SU-DHL-6 (cell line): ENCODE results near the gene KPTN.

ENCODE experiments used
- H2AFZ ChIP-seq: fragments of 200-600 bp; sonication (generic); 2 replicates; pipeline ENCODE4 v1.6.1; 2014; ENCODE audit warnings: low read depth, mild to moderate bottlenecking, moderate library complexity, mixed read lengths, antibody characterized with exemption, low read length; ENCODE audit not compliant: severe bottlenecking
- H3F3A ChIP-seq: fragments of 200-600 bp; shearing (Covaris generic); 2 replicates; pipeline ENCODE4 v1.6.0; 2016; ENCODE audit warnings: antibody characterized with exemption, mild to moderate bottlenecking; ENCODE audit not compliant: insufficient read depth
- H3K27ac ChIP-seq: fragments of 200-600 bp; sonication (generic); 2 replicates; pipeline ENCODE4 v1.5.1; 2016; ENCODE audit warnings: low read depth, mild to moderate bottlenecking, low read length, moderate library complexity, mixed read lengths
- H3K27me3 ChIP-seq: fragments of 200-600 bp; sonication (generic), shearing (Covaris generic); 2 replicates; pipeline ENCODE4 v1.6.0; 2014; ENCODE audit warnings: mild to moderate bottlenecking, low read length
- H3K36me3 ChIP-seq: fragments of 200-600 bp; sonication (generic); 2 replicates; pipeline ENCODE4 v1.6.1; 2014; ENCODE audit warnings: mild to moderate bottlenecking, low read length, mixed read lengths
- H3K4me2 ChIP-seq: fragments of 300-600, 200-600 bp; shearing (Covaris generic), sonication (generic); 2 replicates; pipeline ENCODE4 v1.6.0; 2014; ENCODE audit warnings: low read length, low read depth, mild to moderate bottlenecking; ENCODE audit not compliant: poor library complexity, severe bottlenecking
- H3K4me3 ChIP-seq: fragments of 200-600 bp; sonication (generic); 2 replicates; pipeline ENCODE4 v1.5.1; 2014; ENCODE audit warnings: antibody characterized with exemption, low read length, mild to moderate bottlenecking, mixed read lengths; ENCODE audit not compliant: insufficient read depth, poor library complexity, severe bottlenecking
- H3K79me2 ChIP-seq: fragments of 200-600 bp; sonication (generic); 2 replicates; pipeline ENCODE4 v1.6.1; 2014; ENCODE audit warnings: mild to moderate bottlenecking, low read length, moderate library complexity; ENCODE audit not compliant: insufficient read depth
- H3K9ac ChIP-seq: fragments of 200-600 bp; sonication (generic); 2 replicates; pipeline ENCODE4 v1.7.0; 2014; ENCODE audit warnings: mild to moderate bottlenecking, low read length
- H3K9me2 ChIP-seq: fragments of 200-600 bp; sonication (generic); replicated peaks from 2 replicates; pipeline ENCODE4 v1.6.1; 2014; ENCODE audit warnings: low read length; ENCODE audit not compliant: insufficient read depth
- H3K9me3 ChIP-seq: fragments of 200-600 bp; sonication (generic); 2 replicates; pipeline ENCODE4 v1.6.1; 2014; ENCODE audit warnings: low read length, mixed read lengths; ENCODE audit not compliant: insufficient read depth
- H4K20me1 ChIP-seq: fragments of 200-600 bp; sonication (generic); 2 replicates; pipeline ENCODE4 v1.6.1; 2014; ENCODE audit warnings: low read depth, mild to moderate bottlenecking, antibody characterized with exemption, low read length, moderate library complexity, mixed read lengths
- EZH2phosphoT487 ChIP-seq: fragments of 200-600 bp; sonication (generic), shearing (Covaris generic); conservative IDR thresholded peaks from 2 replicates; pipeline ENCODE4 v1.6.1; 2018; ENCODE audit warnings: mild to moderate bottlenecking, antibody characterized with exemption, low read length, moderate library complexity, mixed read lengths
- TF ChIP-seq, protein P1 (sequence below): fragments of 200-600 bp; sonication (generic); IDR thresholded peaks from one replicate; pipeline ENCODE4 v1.5.1; 2017; ENCODE audit warnings: antibody characterized with exemption, mild to moderate bottlenecking, low read length, moderate library complexity; ENCODE audit not compliant: insufficient read depth, poor library complexity, severe bottlenecking

The KPTN gene

DNA sequence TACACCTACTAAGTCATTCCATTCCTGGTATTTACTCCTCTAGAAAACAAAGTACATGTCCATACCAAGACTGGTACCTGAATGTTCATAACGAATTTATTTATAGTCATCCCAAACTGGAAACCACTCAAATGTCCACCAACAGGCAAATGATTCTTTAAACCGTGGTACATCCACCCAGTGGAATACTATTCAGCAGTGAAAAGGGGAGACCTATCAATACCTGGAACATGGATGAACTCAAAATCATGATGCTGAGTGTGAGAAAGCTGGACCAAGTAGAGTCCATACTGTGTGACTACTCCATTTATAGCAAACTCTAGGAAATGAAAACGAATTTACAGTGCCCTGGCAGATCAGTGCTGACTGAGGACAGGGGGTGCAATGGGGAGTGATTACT is 42.8 kb upstream of the KPTN start:
- no peaks in the 10 kb centered on the region for H3K79me2 ChIP-seq
- TF ChIP-seq, protein P1, sequence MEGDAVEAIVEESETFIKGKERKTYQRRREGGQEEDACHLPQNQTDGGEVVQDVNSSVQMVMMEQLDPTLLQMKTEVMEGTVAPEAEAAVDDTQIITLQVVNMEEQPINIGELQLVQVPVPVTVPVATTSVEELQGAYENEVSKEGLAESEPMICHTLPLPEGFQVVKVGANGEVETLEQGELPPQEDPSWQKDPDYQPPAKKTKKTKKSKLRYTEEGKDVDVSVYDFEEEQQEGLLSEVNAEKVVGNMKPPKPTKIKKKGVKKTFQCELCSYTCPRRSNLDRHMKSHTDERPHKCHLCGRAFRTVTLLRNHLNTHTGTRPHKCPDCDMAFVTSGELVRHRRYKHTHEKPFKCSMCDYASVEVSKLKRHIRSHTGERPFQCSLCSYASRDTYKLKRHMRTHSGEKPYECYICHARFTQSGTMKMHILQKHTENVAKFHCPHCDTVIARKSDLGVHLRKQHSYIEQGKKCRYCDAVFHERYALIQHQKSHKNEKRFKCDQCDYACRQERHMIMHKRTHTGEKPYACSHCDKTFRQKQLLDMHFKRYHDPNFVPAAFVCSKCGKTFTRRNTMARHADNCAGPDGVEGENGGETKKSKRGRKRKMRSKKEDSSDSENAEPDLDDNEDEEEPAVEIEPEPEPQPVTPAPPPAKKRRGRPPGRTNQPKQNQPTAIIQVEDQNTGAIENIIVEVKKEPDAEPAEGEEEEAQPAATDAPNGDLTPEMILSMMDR = no peak
- no peak for TF ChIP-seq EZH2phosphoT487
- H3K27me3 ChIP-seq = no peaks in the 10 kb centered on the region
- no peak overlapping the region for H2AFZ ChIP-seq
- no peak overlapping the region for H3K27ac ChIP-seq
- no peak overlapping the region for H3K9ac ChIP-seq
- no peaks in the 10 kb centered on the region for H3F3A ChIP-seq
- no peaks in the 10 kb centered on the region for H4K20me1 ChIP-seq
- H3K4me3 ChIP-seq = no peak overlapping the region
- H3K36me3 ChIP-seq = no peaks in the 10 kb centered on the region
- H3K9me2 ChIP-seq = no peaks in the 10 kb centered on the region
- no peaks in the 10 kb centered on the region for H3K9me3 ChIP-seq
- H3K4me2 ChIP-seq = no peak overlapping the region

GRCh38 chr19:47523473-47523872 is 39.5 kb upstream of the KPTN start:
- H3K4me2 ChIP-seq = no peak overlapping the region

DNA sequence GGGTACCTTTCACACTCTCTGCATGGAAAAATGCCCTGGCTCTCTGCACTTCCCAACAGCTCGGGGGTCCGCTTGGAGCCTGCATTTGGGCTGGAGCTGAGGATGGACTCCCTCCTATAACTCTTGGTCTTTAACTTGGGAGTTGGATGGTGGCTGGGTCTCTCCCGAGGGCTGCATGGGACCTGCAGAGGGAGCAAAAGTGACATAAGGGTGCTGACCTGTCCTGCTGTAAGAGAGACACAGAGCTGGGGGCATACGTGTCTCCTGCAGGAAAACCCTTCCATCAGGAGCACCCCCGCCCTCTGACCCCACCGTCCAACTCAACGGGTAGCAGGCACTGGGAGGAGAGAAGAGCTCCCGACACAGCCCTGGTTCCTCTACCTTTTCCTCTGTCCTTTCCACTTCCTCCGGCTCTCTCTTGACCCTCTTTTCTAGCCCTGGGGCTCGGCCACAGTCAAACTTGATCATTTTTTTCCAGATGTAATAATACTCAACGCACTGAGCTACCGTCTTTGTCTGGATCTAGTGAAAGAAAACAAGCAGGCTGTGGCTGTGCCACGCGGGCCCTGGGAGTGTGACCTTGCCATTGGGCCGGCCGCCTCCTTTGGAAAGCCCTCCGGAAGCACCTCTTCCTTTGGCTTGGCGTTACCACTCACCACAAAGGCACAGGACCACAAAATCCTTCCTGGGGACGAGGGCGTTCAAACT is 37.6 kb upstream of the KPTN start:
- H3K4me3 ChIP-seq = no peak overlapping the region
- H3K27me3 ChIP-seq = no peaks in the 10 kb centered on the region
- no peak overlapping the region for H3K27ac ChIP-seq
- H3K9ac ChIP-seq = no peak overlapping the region
- no peaks in the 10 kb centered on the region for H3K9me3 ChIP-seq
- TF ChIP-seq, protein P1 = no peak
- TF ChIP-seq EZH2phosphoT487 = no peak
- H3K79me2 ChIP-seq = no peaks in the 10 kb centered on the region
- no peak overlapping the region for H3K4me2 ChIP-seq
- H3K9me2 ChIP-seq = no peaks in the 10 kb centered on the region
- H4K20me1 ChIP-seq = no peaks in the 10 kb centered on the region
- H3K36me3 ChIP-seq = no peaks in the 10 kb centered on the region
- no peak overlapping the region for H2AFZ ChIP-seq
- H3F3A ChIP-seq = peaks cover 11% of the 10 kb centered on the region

More at GRCh38 chr19:47523473-47523872, 39.5 kb upstream of the KPTN start:
- TF ChIP-seq, protein P1 = no peak
- no peak for TF ChIP-seq EZH2phosphoT487
- Histone ChIP-seq H3K27me3 (no peaks in the 10 kb centered on the region), H3F3A (no peaks in the 10 kb centered on the region), H3K9me2 (no peaks in the 10 kb centered on the region), H3K4me3 (no peak overlapping the region), H3K9me3 (no peaks in the 10 kb centered on the region), H3K27ac (no peak overlapping the region), H4K20me1 (no peaks in the 10 kb centered on the region), H3K36me3 (no peaks in the 10 kb centered on the region), H3K9ac (no peak overlapping the region), H2AFZ (no peak overlapping the region), H3K79me2 (no peaks in the 10 kb centered on the region)
